C4-2B (cell line): ENCODE measurements around the gene TMEM213.

Experiments used
- ZFX ChIP-seq: fragments of 450-650 bp; IDR thresholded peaks from 2 replicates; pipeline ENCODE4 v1.6.1; 2017
- TF ChIP-seq, protein P1 (sequence below): fragments of 450-650 bp; conservative IDR thresholded peaks from 2 replicates; pipeline ENCODE4 v1.5.1; 2017; ENCODE audit warnings: mild to moderate bottlenecking

GRCh38 chr7:138869353-138869752 is 71.6 kb downstream of the TMEM213 start:
- TF ChIP-seq, protein P1, sequence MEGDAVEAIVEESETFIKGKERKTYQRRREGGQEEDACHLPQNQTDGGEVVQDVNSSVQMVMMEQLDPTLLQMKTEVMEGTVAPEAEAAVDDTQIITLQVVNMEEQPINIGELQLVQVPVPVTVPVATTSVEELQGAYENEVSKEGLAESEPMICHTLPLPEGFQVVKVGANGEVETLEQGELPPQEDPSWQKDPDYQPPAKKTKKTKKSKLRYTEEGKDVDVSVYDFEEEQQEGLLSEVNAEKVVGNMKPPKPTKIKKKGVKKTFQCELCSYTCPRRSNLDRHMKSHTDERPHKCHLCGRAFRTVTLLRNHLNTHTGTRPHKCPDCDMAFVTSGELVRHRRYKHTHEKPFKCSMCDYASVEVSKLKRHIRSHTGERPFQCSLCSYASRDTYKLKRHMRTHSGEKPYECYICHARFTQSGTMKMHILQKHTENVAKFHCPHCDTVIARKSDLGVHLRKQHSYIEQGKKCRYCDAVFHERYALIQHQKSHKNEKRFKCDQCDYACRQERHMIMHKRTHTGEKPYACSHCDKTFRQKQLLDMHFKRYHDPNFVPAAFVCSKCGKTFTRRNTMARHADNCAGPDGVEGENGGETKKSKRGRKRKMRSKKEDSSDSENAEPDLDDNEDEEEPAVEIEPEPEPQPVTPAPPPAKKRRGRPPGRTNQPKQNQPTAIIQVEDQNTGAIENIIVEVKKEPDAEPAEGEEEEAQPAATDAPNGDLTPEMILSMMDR: no peak
- no peak for TF ChIP-seq ZFX
